ENCODE measurements around the gene EZH2.
A peak's percentile ranks its signal among the peaks of the same experiment; 100 is the strongest.

The EZH2 gene

GRCh38 chr7:148883266-148884048 lies 634 bp downstream of the EZH2 start:
- peaks cover 39% of the 10 kb centered on the region for H3K4me1 Mint-ChIP-seq
- peak overlapping the region; percentile 92 for H3K27ac Mint-ChIP-seq
- peaks cover 34% of the 10 kb centered on the region for H3K36me3 Mint-ChIP-seq (ENCODE audit: low read depth)
- no peaks in the 10 kb centered on the region for H3K27me3 Mint-ChIP-seq
- H3K9me3 Mint-ChIP-seq, result no peaks in the 10 kb centered on the region
- H3K4me3 Mint-ChIP-seq, result peak overlapping the region; percentile 95
- DNase-seq (peak; percentile 56), ATAC-seq (peak; percentile 12)

- no peak for DNase-seq
- H3K27ac Mint-ChIP-seq, result peak overlapping the region; percentile 92
- H3K9me3 Mint-ChIP-seq, result no peaks in the 10 kb centered on the region
- H3K36me3 Mint-ChIP-seq (ENCODE audit: low read depth), result peaks cover 37% of the 10 kb centered on the region
- peaks cover 45% of the 10 kb centered on the region for H3K4me1 Mint-ChIP-seq
- H3K4me3 Mint-ChIP-seq, result peak overlapping the region; percentile 95
- ATAC-seq, result no peak
- no peaks in the 10 kb centered on the region for H3K27me3 Mint-ChIP-seq
Measured at GRCh38 chr7:148882841-148883265, 1.2 kb downstream of the EZH2 start.

GRCh38 chr7:148882192-148882591 lies 1.9 kb downstream of the EZH2 start:
- Mint-ChIP-seq H3K4me1 (peaks cover 51% of the 10 kb centered on the region), H3K36me3 (ENCODE audit: low read depth) (peaks cover 39% of the 10 kb centered on the region), H3K27me3 (no peaks in the 10 kb centered on the region), H3K9me3 (no peaks in the 10 kb centered on the region), H3K27ac (peak overlapping the region; percentile 92), H3K4me3 (peak overlapping the region; percentile 95)
- ATAC-seq (no peak), DNase-seq (no peak)

- Mint-ChIP-seq H3K4me3 (peak overlapping the region; percentile 41), H3K36me3 (ENCODE audit: low read depth) (peaks cover 34% of the 10 kb centered on the region), H3K4me1 (peaks cover 61% of the 10 kb centered on the region), H3K27ac (peak overlapping the region; percentile 4), H3K9me3 (no peaks in the 10 kb centered on the region), H3K27me3 (no peaks in the 10 kb centered on the region)
- DNase-seq (no peak), ATAC-seq (no peak)
Measured at GRCh38 chr7:148878317-148878716, 5.8 kb downstream of the EZH2 start.

- ATAC-seq (peak; percentile 71), DNase-seq (no peak)
- no peak overlapping the region for H3K4me3 Mint-ChIP-seq
- H3K4me1 Mint-ChIP-seq, result peaks cover 66% of the 10 kb centered on the region
- peaks cover 29% of the 10 kb centered on the region for H3K36me3 Mint-ChIP-seq (ENCODE audit: low read depth)
- H3K9me3 Mint-ChIP-seq, result no peaks in the 10 kb centered on the region
- no peaks in the 10 kb centered on the region for H3K27me3 Mint-ChIP-seq
- no peak overlapping the region for H3K27ac Mint-ChIP-seq
Measured at GRCh38 chr7:148877517-148877916, 6.6 kb downstream of the EZH2 start.

- H3K4me3 Mint-ChIP-seq, result no peak overlapping the region
Measured at GRCh38 chr7:148872188-148872587, 11.9 kb downstream of the EZH2 start.

GRCh38 chr7:148871551-148871950 lies 12.5 kb downstream of the EZH2 start:
- H3K4me1 Mint-ChIP-seq, result peaks cover 63% of the 10 kb centered on the region

More at GRCh38 chr7:148872188-148872587, 11.9 kb downstream of the EZH2 start:
- no peak overlapping the region for H3K27ac Mint-ChIP-seq
- no peaks in the 10 kb centered on the region for H3K9me3 Mint-ChIP-seq
- peaks cover 49% of the 10 kb centered on the region for H3K36me3 Mint-ChIP-seq (ENCODE audit: low read depth)
- H3K27me3 Mint-ChIP-seq, result no peaks in the 10 kb centered on the region
- DNase-seq, result no peak
- peaks cover 63% of the 10 kb centered on the region for H3K4me1 Mint-ChIP-seq
- ATAC-seq, result no peak

GRCh38 chr7:148871030-148871429 lies 13.1 kb downstream of the EZH2 start:
- H3K36me3 Mint-ChIP-seq (ENCODE audit: low read depth), result peaks cover 48% of the 10 kb centered on the region
- peaks cover 61% of the 10 kb centered on the region for H3K4me1 Mint-ChIP-seq
- DNase-seq, result no peak
- H3K27me3 Mint-ChIP-seq, result no peaks in the 10 kb centered on the region
- H3K9me3 Mint-ChIP-seq, result no peaks in the 10 kb centered on the region
- H3K27ac Mint-ChIP-seq, result no peak overlapping the region
- no peak overlapping the region for H3K4me3 Mint-ChIP-seq
- peak; percentile 54 for ATAC-seq

More at GRCh38 chr7:148871551-148871950, 12.5 kb downstream of the EZH2 start:
- no peaks in the 10 kb centered on the region for H3K27me3 Mint-ChIP-seq
- H3K27ac Mint-ChIP-seq, result no peak overlapping the region
- H3K9me3 Mint-ChIP-seq, result no peaks in the 10 kb centered on the region
- peaks cover 49% of the 10 kb centered on the region for H3K36me3 Mint-ChIP-seq (ENCODE audit: low read depth)
- no peak for DNase-seq
- no peak overlapping the region for H3K4me3 Mint-ChIP-seq
- no peak for ATAC-seq

- H3K4me3 Mint-ChIP-seq, result no peak overlapping the region
- no peak for DNase-seq
- peak overlapping the region; percentile 26 for H3K27ac Mint-ChIP-seq
- no peaks in the 10 kb centered on the region for H3K9me3 Mint-ChIP-seq
- H3K27me3 Mint-ChIP-seq, result no peaks in the 10 kb centered on the region
- H3K36me3 Mint-ChIP-seq (ENCODE audit: low read depth), result peaks cover 50% of the 10 kb centered on the region
- no peak for ATAC-seq
- peaks cover 72% of the 10 kb centered on the region for H3K4me1 Mint-ChIP-seq
Measured at GRCh38 chr7:148868378-148868674, 15.8 kb downstream of the EZH2 start.

GRCh38 chr7:148867596-148868377 lies 16.3 kb downstream of the EZH2 start:
- no peaks in the 10 kb centered on the region for H3K27me3 Mint-ChIP-seq
- ATAC-seq, result no peak

GRCh38 chr7:148866362-148866761 lies 17.7 kb downstream of the EZH2 start:
- no peaks in the 10 kb centered on the region for H3K9me3 Mint-ChIP-seq
- no peak overlapping the region for H3K4me3 Mint-ChIP-seq
- peaks cover 66% of the 10 kb centered on the region for H3K4me1 Mint-ChIP-seq
- DNase-seq (no peak), ATAC-seq (no peak)
- H3K27ac Mint-ChIP-seq, result no peak overlapping the region
- no peaks in the 10 kb centered on the region for H3K27me3 Mint-ChIP-seq
- peaks cover 42% of the 10 kb centered on the region for H3K36me3 Mint-ChIP-seq (ENCODE audit: low read depth)

More at GRCh38 chr7:148867596-148868377, 16.3 kb downstream of the EZH2 start:
- Mint-ChIP-seq H3K27ac (peak overlapping the region; percentile 26), H3K4me3 (no peak overlapping the region), H3K4me1 (peaks cover 71% of the 10 kb centered on the region), H3K9me3 (no peaks in the 10 kb centered on the region), H3K36me3 (ENCODE audit: low read depth) (peaks cover 49% of the 10 kb centered on the region)
- DNase-seq, result no peak

- H3K36me3 Mint-ChIP-seq (ENCODE audit: low read depth), result peaks cover 34% of the 10 kb centered on the region
- ATAC-seq, result peak; percentile 20
- no peak overlapping the region for H3K27ac Mint-ChIP-seq
- no peaks in the 10 kb centered on the region for H3K27me3 Mint-ChIP-seq
- H3K4me3 Mint-ChIP-seq, result no peak overlapping the region
- no peak for DNase-seq
- H3K4me1 Mint-ChIP-seq, result peaks cover 61% of the 10 kb centered on the region
- H3K9me3 Mint-ChIP-seq, result no peaks in the 10 kb centered on the region
Measured at GRCh38 chr7:148865283-148865682, 18.8 kb downstream of the EZH2 start.

- H3K27ac Mint-ChIP-seq, result peak overlapping the region; percentile 33
- no peak overlapping the region for H3K4me3 Mint-ChIP-seq
- ATAC-seq, result no peak
- peaks cover 23% of the 10 kb centered on the region for H3K36me3 Mint-ChIP-seq (ENCODE audit: low read depth)
- no peaks in the 10 kb centered on the region for H3K27me3 Mint-ChIP-seq
- H3K9me3 Mint-ChIP-seq, result no peaks in the 10 kb centered on the region
- no peak for DNase-seq
- peaks cover 53% of the 10 kb centered on the region for H3K4me1 Mint-ChIP-seq
Measured at GRCh38 chr7:148863324-148863723, 20.8 kb downstream of the EZH2 start.

- no peak for ATAC-seq
Measured at GRCh38 chr7:148862481-148862880, 21.6 kb downstream of the EZH2 start.

GRCh38 chr7:148858489-148858888 lies 25.6 kb downstream of the EZH2 start:
- no peak overlapping the region for H3K4me3 Mint-ChIP-seq
- H3K27ac Mint-ChIP-seq, result no peak overlapping the region
- no peak for ATAC-seq
- H3K36me3 Mint-ChIP-seq (ENCODE audit: low read depth), result peaks cover 8% of the 10 kb centered on the region
- no peaks in the 10 kb centered on the region for H3K9me3 Mint-ChIP-seq
- DNase-seq, result no peak
- peaks cover 37% of the 10 kb centered on the region for H3K4me1 Mint-ChIP-seq
- H3K27me3 Mint-ChIP-seq, result no peaks in the 10 kb centered on the region

More at GRCh38 chr7:148862481-148862880, 21.6 kb downstream of the EZH2 start:
- H3K4me1 Mint-ChIP-seq, result peaks cover 44% of the 10 kb centered on the region
- H3K27me3 Mint-ChIP-seq, result no peaks in the 10 kb centered on the region
- H3K9me3 Mint-ChIP-seq, result no peaks in the 10 kb centered on the region
- H3K4me3 Mint-ChIP-seq, result no peak overlapping the region
- peaks cover 14% of the 10 kb centered on the region for H3K36me3 Mint-ChIP-seq (ENCODE audit: low read depth)
- no peak for DNase-seq
- no peak overlapping the region for H3K27ac Mint-ChIP-seq

Data from activated naive CD8-positive, alpha-beta T cell treated with anti-CD3 and anti-CD28 coated beads, Interleukin-2, amount 50 U/mL, for 24 hours (primary cell).